Measurements from ENCODE around the gene PLEKHF1.

DNA sequence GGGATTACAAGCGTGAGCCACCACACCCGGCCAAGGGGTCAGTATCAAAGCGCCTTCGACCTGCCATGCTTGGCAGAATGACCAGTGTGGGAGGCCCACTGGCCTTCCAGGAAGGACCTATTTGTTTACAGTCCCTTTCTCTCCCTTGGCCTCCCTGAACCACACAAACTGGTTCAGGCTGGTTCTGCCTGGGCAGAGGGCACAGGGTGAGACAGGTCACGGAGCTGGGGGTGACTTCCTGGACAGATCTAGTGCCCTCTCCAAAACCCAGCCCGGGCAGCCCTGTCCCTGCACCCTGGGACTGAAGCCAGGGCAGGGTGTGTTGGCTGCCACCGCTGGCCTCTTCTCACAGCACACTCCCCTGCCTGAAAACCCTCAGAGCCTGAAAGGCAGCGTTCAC is 11.3 kb downstream of the PLEKHF1 start:
- TF ChIP-seq, protein P1, sequence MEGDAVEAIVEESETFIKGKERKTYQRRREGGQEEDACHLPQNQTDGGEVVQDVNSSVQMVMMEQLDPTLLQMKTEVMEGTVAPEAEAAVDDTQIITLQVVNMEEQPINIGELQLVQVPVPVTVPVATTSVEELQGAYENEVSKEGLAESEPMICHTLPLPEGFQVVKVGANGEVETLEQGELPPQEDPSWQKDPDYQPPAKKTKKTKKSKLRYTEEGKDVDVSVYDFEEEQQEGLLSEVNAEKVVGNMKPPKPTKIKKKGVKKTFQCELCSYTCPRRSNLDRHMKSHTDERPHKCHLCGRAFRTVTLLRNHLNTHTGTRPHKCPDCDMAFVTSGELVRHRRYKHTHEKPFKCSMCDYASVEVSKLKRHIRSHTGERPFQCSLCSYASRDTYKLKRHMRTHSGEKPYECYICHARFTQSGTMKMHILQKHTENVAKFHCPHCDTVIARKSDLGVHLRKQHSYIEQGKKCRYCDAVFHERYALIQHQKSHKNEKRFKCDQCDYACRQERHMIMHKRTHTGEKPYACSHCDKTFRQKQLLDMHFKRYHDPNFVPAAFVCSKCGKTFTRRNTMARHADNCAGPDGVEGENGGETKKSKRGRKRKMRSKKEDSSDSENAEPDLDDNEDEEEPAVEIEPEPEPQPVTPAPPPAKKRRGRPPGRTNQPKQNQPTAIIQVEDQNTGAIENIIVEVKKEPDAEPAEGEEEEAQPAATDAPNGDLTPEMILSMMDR (IDR thresholded peaks at IDR 0.05 in 4 of 5, conservative IDR thresholded peaks at IDR 0.05 in 1 of 5) = no peak
- no peak for TF ChIP-seq POLR2A (IDR thresholded peaks at IDR 0.05)

Data from gastrocnemius medialis (tissue), 4 donors.